Calu3 (cell line): ENCODE data around the gene NSMCE4A. TPM values are rescaled to one million over a fixed set of nuclear protein-coding genes. Genes with fewer than 3 reads are reported as not detected.

Source experiments
- BruUV-seq: library from RNA; stranded (reverse); fragments of 400-500 nt; replicated peaks from 2 replicates; lab custom pipeline; 2021; lab: Mats Ljungman, UMichigan
- CTCF ChIA-PET: fragments of 300-600 bp; sonication (Branson Sonifier 250); formaldehyde crosslinking; loops from one replicate; lab custom pipeline; 2022; ENCODE audit warnings: antibody characterized with exemption; lab: Charles Lee
- DNase-seq: peaks from one replicate; pipeline ENCODE4 v3.0.0; 2022
- H3K27ac Mint-ChIP-seq: one replicate; pipeline ENCODE4 v1.8.0; 2022; ENCODE audit warnings: mixed read lengths; ENCODE audit not compliant: unreplicated experiment
- H3K27me3 Mint-ChIP-seq: one replicate; pipeline ENCODE4 v1.8.0; 2022; ENCODE audit warnings: mixed read lengths; ENCODE audit not compliant: unreplicated experiment
- H3K36me3 Mint-ChIP-seq: one replicate; pipeline ENCODE4 v1.8.0; 2022; ENCODE audit warnings: mild to moderate bottlenecking, moderate library complexity, mixed read lengths; ENCODE audit not compliant: insufficient read depth, unreplicated experiment
- H3K4me1 Mint-ChIP-seq: one replicate; pipeline ENCODE4 v1.8.0; 2022; ENCODE audit warnings: mild to moderate bottlenecking, low read depth, mixed read lengths; ENCODE audit not compliant: unreplicated experiment
- H3K4me3 Mint-ChIP-seq: one replicate; pipeline ENCODE4 v1.8.0; 2022; ENCODE audit warnings: mild to moderate bottlenecking, low read depth, moderate library complexity, mixed read lengths; ENCODE audit not compliant: unreplicated experiment
- H3K9me3 Mint-ChIP-seq: one replicate; pipeline ENCODE4 v1.8.0; 2022; ENCODE audit warnings: low read depth, mixed read lengths; ENCODE audit not compliant: unreplicated experiment
- intact Hi-C: fragments of 100-400 bp; cut with micrococcal nuclease; formaldehyde crosslinking; loops from one replicate; pipeline ENCODE4 v1.10.0; 2022; ENCODE audit not compliant: unreplicated experiment
- total RNA-seq: library from RNA; stranded (reverse); gene quantifications from 2 replicates; pipeline ENCODE4 v1.2.3, GENCODE V29; 2022
- TF ChIP-seq, protein P1 (sequence below): fragments of 200-600 bp; IDR thresholded peaks from one replicate; pipeline ENCODE4 v1.8.0; 2022; ENCODE audit warnings: antibody characterized with exemption; ENCODE audit not compliant: unreplicated experiment

NSMCE4A gene
- total RNA-seq, 1 experiment from 2014 or later: 28.8 TPM

DNA sequence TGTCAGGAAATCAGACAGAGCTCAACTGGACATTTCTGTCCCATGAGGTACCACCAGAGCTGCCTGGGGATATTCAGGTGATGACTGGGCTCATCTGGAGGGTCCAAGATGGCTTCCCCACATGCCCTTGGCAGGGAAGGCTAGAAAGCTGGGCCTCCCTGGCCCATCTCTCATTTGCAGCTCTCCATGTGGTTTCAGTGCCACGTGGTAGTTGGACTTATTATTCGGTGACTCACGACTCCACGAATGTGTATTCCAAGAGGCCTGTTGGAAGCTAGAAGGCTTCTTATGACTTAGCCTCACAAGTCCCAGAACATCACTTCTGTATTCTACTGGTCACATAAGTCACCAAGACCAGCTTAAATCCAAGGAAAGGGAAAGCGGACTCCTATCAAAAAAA, 22.8 kb downstream of the NSMCE4A start:
- H3K27ac Mint-ChIP-seq: no peak overlapping the region
- TF ChIP-seq, protein P1, sequence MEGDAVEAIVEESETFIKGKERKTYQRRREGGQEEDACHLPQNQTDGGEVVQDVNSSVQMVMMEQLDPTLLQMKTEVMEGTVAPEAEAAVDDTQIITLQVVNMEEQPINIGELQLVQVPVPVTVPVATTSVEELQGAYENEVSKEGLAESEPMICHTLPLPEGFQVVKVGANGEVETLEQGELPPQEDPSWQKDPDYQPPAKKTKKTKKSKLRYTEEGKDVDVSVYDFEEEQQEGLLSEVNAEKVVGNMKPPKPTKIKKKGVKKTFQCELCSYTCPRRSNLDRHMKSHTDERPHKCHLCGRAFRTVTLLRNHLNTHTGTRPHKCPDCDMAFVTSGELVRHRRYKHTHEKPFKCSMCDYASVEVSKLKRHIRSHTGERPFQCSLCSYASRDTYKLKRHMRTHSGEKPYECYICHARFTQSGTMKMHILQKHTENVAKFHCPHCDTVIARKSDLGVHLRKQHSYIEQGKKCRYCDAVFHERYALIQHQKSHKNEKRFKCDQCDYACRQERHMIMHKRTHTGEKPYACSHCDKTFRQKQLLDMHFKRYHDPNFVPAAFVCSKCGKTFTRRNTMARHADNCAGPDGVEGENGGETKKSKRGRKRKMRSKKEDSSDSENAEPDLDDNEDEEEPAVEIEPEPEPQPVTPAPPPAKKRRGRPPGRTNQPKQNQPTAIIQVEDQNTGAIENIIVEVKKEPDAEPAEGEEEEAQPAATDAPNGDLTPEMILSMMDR: no peak
- peaks cover 8% of the 10 kb centered on the region for H3K4me1 Mint-ChIP-seq
- H3K4me3 Mint-ChIP-seq: no peak overlapping the region
- intact Hi-C loops: no loop called here
- DNase-seq: no peak
- no TSS peak for BruUV-seq
- H3K36me3 Mint-ChIP-seq: peaks cover 8% of the 10 kb centered on the region
- CTCF ChIA-PET: no interaction called here
- no peaks in the 10 kb centered on the region for H3K9me3 Mint-ChIP-seq
- H3K27me3 Mint-ChIP-seq: no peaks in the 10 kb centered on the region

DNA sequence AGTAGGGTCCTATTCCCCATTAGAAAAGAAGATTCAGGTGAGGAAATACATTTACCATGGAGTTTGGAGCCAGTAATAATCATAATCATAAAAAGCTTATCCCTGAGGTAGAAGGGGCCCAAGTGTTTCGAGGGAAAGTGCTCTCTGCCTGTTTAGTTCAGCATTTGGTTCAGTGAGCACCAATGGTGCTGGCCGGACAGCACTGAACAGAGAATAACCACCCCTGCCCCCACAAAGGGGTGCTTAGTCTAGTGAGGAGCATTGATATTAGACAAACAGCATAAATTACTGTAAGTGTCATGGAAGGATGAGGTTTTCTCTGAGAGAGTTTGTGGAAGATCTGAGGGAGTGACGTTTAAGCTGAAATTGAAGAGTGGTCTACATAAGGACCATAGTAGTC, 25.6 kb downstream of the NSMCE4A start:
- no peak for DNase-seq
- intact Hi-C loops: no loop called here
- Mint-ChIP-seq H3K27me3 (no peaks in the 10 kb centered on the region), H3K36me3 (no peaks in the 10 kb centered on the region), H3K9me3 (no peaks in the 10 kb centered on the region), H3K4me1 (peaks cover 8% of the 10 kb centered on the region), H3K4me3 (no peak overlapping the region), H3K27ac (no peak overlapping the region)
- TF ChIP-seq, protein P1: no peak
- CTCF ChIA-PET: interaction anchor here (0.6 to 1.0 kb wide), 2 partner anchors 21 to 26 kb away, joined by 3 to 4 read pairs; no protein-coding TSS in a partner anchor
- BruUV-seq: no TSS peak

DNA sequence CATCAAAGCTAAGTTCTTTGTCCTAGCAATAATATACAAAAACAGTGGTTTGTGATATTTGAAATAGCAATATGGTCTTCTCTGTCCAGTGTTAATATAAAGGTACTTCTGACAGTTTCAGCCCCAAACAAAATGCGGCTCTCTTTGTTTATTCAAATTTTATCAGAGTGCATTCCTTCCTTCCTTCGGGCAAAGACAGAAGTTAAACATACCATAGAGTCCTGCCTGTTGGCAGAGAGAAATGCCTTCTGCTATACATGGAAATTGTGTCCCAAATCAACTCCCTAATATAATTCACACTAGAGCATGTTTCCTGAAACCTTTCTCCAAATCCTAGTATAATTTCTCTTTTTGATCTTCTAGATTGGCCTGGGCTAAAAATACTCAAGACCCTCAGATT, 26.0 kb downstream of the NSMCE4A start:
- CTCF ChIA-PET: interaction anchor here (0.6 to 1.3 kb wide), 3 partner anchors 13 to 25 kb away, joined by 3 to 4 read pairs (median 3); no protein-coding TSS in a partner anchor
- BruUV-seq: no TSS peak
- Mint-ChIP-seq H3K27ac (no peak overlapping the region), H3K9me3 (no peaks in the 10 kb centered on the region), H3K4me1 (peaks cover 8% of the 10 kb centered on the region), H3K27me3 (no peaks in the 10 kb centered on the region), H3K4me3 (no peak overlapping the region), H3K36me3 (no peaks in the 10 kb centered on the region)
- DNase-seq: no peak
- TF ChIP-seq, protein P1: no peak
- intact Hi-C loops: no loop called here

DNA sequence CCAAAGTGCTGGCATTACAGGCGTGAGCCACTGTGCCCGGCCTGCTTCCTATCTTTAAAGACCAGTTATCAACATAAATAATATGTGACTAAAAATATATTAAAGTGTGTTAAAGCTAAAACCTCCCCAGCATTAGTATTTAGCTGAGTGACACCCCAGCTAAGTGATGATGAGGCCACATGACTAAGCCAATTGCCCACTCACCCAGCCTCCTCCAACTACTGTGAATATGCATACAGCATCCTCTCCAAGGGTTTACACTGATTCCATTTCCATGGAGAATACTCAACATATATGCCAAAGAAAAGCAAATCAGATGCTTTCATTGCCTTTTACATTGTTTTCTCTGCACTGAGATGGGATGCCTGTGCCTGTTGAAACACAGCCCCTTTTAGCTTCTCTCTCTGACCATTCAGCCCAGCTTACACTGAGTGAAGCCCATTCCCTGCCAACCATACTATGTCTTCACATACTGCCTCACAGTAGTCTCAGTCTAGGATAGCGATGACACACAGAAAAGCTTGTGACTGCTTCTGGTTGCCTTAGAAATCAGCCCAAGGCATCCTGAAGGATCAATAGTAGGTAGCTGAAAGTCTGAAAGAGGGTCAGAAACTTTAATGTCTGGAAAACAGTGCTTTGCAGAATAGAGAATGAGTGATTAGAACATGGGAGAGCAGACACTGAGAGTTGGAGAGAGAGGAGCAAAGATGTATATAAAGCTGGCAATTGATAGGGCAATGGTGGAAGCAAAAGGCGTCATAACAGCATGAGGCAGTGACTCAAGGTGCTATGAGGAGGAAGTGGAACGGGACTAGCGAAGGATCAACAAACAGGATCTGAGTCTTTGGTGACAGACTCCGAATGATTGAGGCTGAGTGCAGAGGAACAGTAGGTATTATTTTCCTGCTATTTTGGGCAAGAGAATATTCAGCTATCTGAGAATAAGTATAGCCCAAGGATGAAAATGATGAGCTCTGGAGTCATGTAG, 27.4 kb downstream of the NSMCE4A start:
- Mint-ChIP-seq H3K36me3 (no peaks in the 10 kb centered on the region), H3K27me3 (no peaks in the 10 kb centered on the region), H3K4me1 (peaks cover 8% of the 10 kb centered on the region), H3K27ac (no peak overlapping the region), H3K4me3 (no peak overlapping the region), H3K9me3 (no peaks in the 10 kb centered on the region)
- intact Hi-C loops: no loop called here
- no peak for DNase-seq
- CTCF ChIA-PET: interaction anchor here (0.5 to 1.3 kb wide), 3 partner anchors 12 to 80 kb away, joined by 3 read pairs; no protein-coding TSS in a partner anchor
- TF ChIP-seq, protein P1: no peak
- BruUV-seq: no TSS peak
